Kidney (tissue), 14 donors: Measurements from ENCODE around the gene EGFR. TPM values are rescaled to one million over a fixed set of nuclear protein-coding genes. Genes with fewer than 3 reads are reported as not detected.

Experiments used
- DNase-seq, 5 donors: peaks; one replicate each; pipeline ENCODE4 v3.0.0-alpha.2; 2013 to 2020
- FAIRE-seq: peaks from 2 replicates; lab custom pipeline; 2012; peaks lifted over from hg19 to GRCh38; lab: Jason Lieb, UNC
- H3K27ac ChIP-seq, 2 donors: one replicate each; pipeline ENCODE4 v1.7.0; 2013; ENCODE audit warnings: low read depth in 2 of 2, low read length in 2 of 2, inconsistent platforms in 1 of 2
- H3K27me3 ChIP-seq: one replicate; pipeline ENCODE4 v1.7.1; 2013; ENCODE audit warnings: low read length, inconsistent platforms; ENCODE audit not compliant: control insufficient read depth, insufficient read depth
- H3K36me3 ChIP-seq, 3 donors: one replicate each; pipeline versions ENCODE4 v1.7.0 to v1.7.1; 2013; ENCODE audit warnings: low read length in 3 of 3, control low read depth in 1 of 3, inconsistent platforms in 1 of 3; ENCODE audit not compliant: insufficient read depth in 3 of 3, control insufficient read depth in 2 of 3
- H3K4me1 ChIP-seq, 3 donors: one replicate each; pipeline versions ENCODE4 v1.7.0 to v1.7.1; 2013; ENCODE audit warnings: low read length in 3 of 3, inconsistent platforms in 1 of 3, low read depth in 1 of 3; ENCODE audit not compliant: control insufficient read depth in 2 of 3, insufficient read depth in 2 of 3
- H3K4me3 ChIP-seq, 3 donors: one replicate each; pipeline versions ENCODE4 v1.7.0 to v1.8.1; 2013; ENCODE audit warnings: low read length in 3 of 3, control low read depth in 1 of 3, inconsistent platforms in 1 of 3
- H3K9ac ChIP-seq, 3 donors: one replicate each; pipeline versions ENCODE4 v1.7.0 to v1.7.1; 2013; ENCODE audit warnings: low read length in 3 of 3, control low read depth in 1 of 3, inconsistent platforms in 1 of 3
- H3K9me3 ChIP-seq, 3 donors: one replicate each; pipeline versions ENCODE4 v1.7.0 to v1.7.1; 2013; ENCODE audit warnings: low read length in 3 of 3, control low read depth in 1 of 3, inconsistent platforms in 1 of 3; ENCODE audit not compliant: control insufficient read depth in 2 of 3, insufficient read depth in 1 of 3
- intact Hi-C: fragments of 100-400 bp; cut with DNase I; formaldehyde crosslinking; loops from one replicate; pipeline ENCODE4 v1.11.1; 2022
- polyA plus RNA-seq: library from polyadenylated mRNA; stranded (reverse); fragments of 350-450 nt; fragmentation: Illumina TruSeq; extraction: RNeasy Lipid Tissue Mini Kit (QIAGEN cat#74804); gene quantifications from one replicate; pipeline ENCODE4 v1.2.3, GENCODE V29; 2014; ENCODE audit warnings: low read depth, low replicate concordance; ENCODE audit not compliant: insufficient read depth
- total RNA-seq: library from RNA; stranded (reverse); fragmentation: NEBNext Ultra II Directional; extraction: Animal tissue kit (Norgen Biotek cat#: 25700); gene quantifications from one replicate; pipeline ENCODE4 v1.2.1, GENCODE V29; 2021
- TF ChIP-seq, protein P1 (sequence below): IDR thresholded peaks from 3 replicates; pipeline ENCODE4 v1.5.1; 2012; ENCODE audit warnings: mild to moderate bottlenecking, moderate library complexity, borderline replicate concordance; ENCODE audit not compliant: insufficient read depth; ENCODE audit errors: extremely low read depth
- donor health status: control.
- donor health status: control.
- donor health status: control.
- donor health status: control.
- donor health status: control.
- donor health status: DM: yes; HTN: yes; CAD: no.
- donor health status: Normal renal cell carcinoma (clear cell type).

EGFR gene
- total and polyA plus RNA-seq, 2 donors from 2014 or later = 5.9 to 61.3 TPM

DNA sequence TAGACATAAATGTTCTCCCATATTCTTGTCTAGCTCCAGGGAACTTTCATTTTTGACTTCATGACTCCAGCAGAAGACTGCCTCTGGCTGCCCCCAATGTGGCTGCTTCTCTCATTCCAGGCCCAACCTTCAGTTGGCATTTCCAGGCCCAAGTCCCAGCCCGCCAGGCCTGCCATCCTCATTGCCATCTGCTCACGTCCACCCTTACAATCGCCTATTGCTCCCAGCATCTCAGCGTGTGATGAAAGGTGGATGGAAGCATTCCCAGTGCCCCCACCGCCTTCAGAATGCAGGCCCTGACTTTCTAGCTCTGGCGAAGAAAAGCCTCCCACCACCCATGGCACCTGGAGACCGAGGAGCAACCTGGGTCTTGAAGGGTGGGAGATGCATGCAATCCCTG, 214.2 kb downstream of the EGFR start:
- no peak for DNase-seq
- no peaks in the 10 kb centered on the region for H3K4me1 ChIP-seq
- no peak for FAIRE-seq
- H3K4me3 ChIP-seq = no peak overlapping the region
- H3K36me3 ChIP-seq = no peaks in the 10 kb centered on the region
- no peak overlapping the region for H3K27ac ChIP-seq
- intact Hi-C loops = no loop called here
- no peaks in the 10 kb centered on the region for H3K9me3 ChIP-seq
- H3K27me3 ChIP-seq = no peaks in the 10 kb centered on the region
- TF ChIP-seq, protein P1, sequence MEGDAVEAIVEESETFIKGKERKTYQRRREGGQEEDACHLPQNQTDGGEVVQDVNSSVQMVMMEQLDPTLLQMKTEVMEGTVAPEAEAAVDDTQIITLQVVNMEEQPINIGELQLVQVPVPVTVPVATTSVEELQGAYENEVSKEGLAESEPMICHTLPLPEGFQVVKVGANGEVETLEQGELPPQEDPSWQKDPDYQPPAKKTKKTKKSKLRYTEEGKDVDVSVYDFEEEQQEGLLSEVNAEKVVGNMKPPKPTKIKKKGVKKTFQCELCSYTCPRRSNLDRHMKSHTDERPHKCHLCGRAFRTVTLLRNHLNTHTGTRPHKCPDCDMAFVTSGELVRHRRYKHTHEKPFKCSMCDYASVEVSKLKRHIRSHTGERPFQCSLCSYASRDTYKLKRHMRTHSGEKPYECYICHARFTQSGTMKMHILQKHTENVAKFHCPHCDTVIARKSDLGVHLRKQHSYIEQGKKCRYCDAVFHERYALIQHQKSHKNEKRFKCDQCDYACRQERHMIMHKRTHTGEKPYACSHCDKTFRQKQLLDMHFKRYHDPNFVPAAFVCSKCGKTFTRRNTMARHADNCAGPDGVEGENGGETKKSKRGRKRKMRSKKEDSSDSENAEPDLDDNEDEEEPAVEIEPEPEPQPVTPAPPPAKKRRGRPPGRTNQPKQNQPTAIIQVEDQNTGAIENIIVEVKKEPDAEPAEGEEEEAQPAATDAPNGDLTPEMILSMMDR = no peak
- H3K9ac ChIP-seq = no peak overlapping the region

DNA sequence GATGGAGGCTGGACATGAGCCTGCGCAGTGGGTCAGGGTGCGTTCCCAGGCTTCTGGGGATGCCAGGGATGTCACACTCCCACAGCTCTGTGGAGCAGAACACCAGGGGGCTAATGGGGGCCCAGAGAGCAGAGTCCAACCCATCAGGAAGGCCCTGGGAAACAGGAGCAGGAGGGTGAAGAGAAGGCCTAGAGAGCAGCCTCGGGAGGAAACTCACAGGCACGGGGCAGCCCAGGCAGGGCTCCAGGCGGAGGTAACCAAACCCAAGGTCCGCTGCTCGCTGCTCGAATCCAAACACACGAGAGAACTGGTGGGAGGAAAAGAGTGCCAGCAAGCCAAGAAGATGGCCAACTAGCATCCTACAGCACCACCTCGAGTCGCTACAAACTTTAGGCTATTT, 215.6 kb downstream of the EGFR start:
- TF ChIP-seq, protein P1 = no peak
- H3K4me3 ChIP-seq = no peak overlapping the region
- no peaks in the 10 kb centered on the region for H3K36me3 ChIP-seq
- H3K27ac ChIP-seq = no peak overlapping the region
- H3K4me1 ChIP-seq = no peaks in the 10 kb centered on the region
- DNase-seq = peak in 1 of 5 donors; percentile 68
- intact Hi-C loops = no loop called here
- no peak overlapping the region for H3K9ac ChIP-seq
- no peak for FAIRE-seq
- no peaks in the 10 kb centered on the region for H3K9me3 ChIP-seq
- H3K27me3 ChIP-seq = no peaks in the 10 kb centered on the region

DNA sequence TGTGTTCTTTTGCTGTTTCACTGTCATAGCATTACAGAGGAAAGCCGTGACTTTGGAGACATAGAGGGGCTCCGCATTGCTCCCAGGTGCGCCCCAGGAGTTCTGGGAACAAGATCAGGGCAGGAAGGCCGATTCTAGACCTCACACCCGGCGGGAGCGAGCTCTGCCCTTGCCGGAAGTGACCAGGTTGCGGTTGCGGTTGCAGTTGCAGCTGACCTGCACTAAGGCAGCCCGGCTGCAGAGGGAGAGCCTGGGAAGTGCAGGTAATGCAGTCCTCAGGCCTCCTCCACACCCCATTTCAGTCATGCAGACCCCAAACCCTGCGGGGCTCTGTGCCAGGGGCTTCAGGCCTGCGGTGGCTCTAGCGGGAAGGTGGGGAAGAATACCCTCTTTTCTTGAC, 216.3 kb downstream of the EGFR start:
- no peaks in the 10 kb centered on the region for H3K36me3 ChIP-seq
- no peaks in the 10 kb centered on the region for H3K27me3 ChIP-seq
- TF ChIP-seq, protein P1 = no peak
- no peak overlapping the region for H3K4me3 ChIP-seq
- H3K9ac ChIP-seq = no peak overlapping the region
- DNase-seq = peak in 1 of 5 donors; percentile 59
- intact Hi-C loops = no loop called here
- no peaks in the 10 kb centered on the region for H3K4me1 ChIP-seq
- FAIRE-seq = no peak
- no peak overlapping the region for H3K27ac ChIP-seq
- no peaks in the 10 kb centered on the region for H3K9me3 ChIP-seq

DNA sequence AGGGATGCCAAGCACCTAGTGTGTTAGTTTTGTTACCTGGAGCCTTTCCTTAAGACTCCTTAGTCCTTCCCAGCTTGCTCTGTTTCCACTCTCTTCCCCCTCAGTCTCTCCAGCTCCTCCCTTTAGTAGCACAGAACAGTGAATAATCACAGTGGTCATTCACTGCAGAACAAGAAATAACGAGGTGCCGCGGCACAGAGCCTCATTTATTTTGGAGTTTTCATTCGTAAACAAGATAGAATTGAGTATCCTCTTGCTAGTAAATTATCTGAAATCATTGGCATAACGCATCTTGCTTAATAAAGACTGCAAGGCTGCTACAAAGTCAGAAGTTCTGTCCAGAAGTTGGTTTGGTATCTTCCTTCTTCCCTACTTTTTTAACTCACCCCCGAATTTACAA, 217.0 kb downstream of the EGFR start:
- H3K36me3 ChIP-seq = no peaks in the 10 kb centered on the region
- intact Hi-C loops = no loop called here
- no peaks in the 10 kb centered on the region for H3K27me3 ChIP-seq
- no peak for DNase-seq
- no peaks in the 10 kb centered on the region for H3K4me1 ChIP-seq
- no peaks in the 10 kb centered on the region for H3K9me3 ChIP-seq
- H3K9ac ChIP-seq = no peak overlapping the region
- FAIRE-seq = no peak
- TF ChIP-seq, protein P1 = no peak
- no peak overlapping the region for H3K4me3 ChIP-seq
- H3K27ac ChIP-seq = no peak overlapping the region
